GM12872 (cell line): ENCODE data around the gene EPC1.

Experiments
- TF ChIP-seq, protein P1 (sequence below): IDR thresholded peaks from 3 replicates; pipeline ENCODE4 v1.5.1; 2011; ENCODE audit warnings: low read depth, mild to moderate bottlenecking, low read length, moderate library complexity; ENCODE audit not compliant: insufficient read depth

Gene EPC1, protein sequence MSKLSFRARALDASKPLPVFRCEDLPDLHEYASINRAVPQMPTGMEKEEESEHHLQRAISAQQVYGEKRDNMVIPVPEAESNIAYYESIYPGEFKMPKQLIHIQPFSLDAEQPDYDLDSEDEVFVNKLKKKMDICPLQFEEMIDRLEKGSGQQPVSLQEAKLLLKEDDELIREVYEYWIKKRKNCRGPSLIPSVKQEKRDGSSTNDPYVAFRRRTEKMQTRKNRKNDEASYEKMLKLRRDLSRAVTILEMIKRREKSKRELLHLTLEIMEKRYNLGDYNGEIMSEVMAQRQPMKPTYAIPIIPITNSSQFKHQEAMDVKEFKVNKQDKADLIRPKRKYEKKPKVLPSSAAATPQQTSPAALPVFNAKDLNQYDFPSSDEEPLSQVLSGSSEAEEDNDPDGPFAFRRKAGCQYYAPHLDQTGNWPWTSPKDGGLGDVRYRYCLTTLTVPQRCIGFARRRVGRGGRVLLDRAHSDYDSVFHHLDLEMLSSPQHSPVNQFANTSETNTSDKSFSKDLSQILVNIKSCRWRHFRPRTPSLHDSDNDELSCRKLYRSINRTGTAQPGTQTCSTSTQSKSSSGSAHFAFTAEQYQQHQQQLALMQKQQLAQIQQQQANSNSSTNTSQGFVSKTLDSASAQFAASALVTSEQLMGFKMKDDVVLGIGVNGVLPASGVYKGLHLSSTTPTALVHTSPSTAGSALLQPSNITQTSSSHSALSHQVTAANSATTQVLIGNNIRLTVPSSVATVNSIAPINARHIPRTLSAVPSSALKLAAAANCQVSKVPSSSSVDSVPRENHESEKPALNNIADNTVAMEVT

DNA sequence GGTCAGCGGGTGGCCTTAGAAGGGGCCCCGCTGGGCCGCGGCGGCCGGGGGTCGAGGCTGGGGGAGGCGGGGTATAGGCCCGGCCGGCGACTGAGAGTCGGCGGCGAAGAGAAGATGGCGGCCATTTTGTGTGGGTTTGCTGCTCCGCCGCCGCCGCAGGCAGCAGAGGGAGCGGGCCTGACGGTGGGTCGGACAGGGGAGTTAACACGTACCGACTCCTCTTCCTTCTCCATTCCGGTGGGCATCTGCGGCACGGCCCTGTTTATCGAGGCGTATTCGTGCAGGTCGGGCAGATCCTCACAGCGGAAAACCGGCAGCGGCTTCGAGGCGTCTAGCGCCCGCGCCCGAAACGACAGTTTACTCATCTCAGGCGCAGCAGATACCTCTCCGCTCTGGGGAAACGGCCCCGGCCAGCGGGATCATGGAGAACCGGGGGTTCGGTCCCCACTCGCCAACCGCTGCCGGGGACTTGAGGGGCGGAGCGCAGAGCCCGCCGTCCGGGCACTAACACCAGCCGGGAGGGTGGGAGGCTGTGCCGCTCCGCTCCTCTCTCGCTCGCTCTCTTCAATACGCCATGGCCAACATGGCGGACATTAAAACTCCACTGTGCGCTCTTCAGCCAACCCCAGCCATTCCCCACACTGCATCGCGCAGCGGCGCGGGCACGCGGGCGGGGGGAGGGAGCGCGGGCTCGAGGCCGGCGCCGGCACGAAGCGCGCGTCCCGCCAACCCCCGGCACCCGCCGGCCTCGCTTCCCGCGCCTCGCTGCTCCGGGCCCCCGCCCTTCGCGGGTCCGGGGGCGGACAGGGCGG is at the start of gene EPC1:
Gene EPC1, minus strand, starts transcription at position 608 of the 812 bp plus-strand sequence. Its CDS starts 243 bp downstream, at position 365.
- TF ChIP-seq, protein P1, sequence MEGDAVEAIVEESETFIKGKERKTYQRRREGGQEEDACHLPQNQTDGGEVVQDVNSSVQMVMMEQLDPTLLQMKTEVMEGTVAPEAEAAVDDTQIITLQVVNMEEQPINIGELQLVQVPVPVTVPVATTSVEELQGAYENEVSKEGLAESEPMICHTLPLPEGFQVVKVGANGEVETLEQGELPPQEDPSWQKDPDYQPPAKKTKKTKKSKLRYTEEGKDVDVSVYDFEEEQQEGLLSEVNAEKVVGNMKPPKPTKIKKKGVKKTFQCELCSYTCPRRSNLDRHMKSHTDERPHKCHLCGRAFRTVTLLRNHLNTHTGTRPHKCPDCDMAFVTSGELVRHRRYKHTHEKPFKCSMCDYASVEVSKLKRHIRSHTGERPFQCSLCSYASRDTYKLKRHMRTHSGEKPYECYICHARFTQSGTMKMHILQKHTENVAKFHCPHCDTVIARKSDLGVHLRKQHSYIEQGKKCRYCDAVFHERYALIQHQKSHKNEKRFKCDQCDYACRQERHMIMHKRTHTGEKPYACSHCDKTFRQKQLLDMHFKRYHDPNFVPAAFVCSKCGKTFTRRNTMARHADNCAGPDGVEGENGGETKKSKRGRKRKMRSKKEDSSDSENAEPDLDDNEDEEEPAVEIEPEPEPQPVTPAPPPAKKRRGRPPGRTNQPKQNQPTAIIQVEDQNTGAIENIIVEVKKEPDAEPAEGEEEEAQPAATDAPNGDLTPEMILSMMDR, result no peak

DNA sequence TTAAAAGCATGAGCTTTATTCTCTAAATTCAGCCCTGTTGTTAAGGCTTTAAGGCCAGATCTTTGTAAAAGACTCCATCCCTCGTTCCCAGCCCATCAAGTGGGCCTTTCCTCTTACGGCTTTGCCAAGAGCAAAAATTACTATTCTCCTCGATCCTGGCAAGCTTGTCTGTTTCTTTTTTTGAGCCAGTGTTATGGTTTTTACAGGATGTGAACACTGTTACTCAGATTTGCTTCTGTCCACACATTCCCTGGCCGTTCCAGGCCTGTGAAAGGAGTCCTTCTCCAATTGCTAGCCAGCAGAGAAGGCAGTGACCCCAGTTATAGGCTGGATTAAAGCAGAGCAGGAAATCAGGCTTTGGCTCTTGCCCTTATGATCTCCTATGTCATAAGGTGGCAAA is 47.0 kb upstream of the EPC1 start:
- TF ChIP-seq, protein P1, result no peak

DNA sequence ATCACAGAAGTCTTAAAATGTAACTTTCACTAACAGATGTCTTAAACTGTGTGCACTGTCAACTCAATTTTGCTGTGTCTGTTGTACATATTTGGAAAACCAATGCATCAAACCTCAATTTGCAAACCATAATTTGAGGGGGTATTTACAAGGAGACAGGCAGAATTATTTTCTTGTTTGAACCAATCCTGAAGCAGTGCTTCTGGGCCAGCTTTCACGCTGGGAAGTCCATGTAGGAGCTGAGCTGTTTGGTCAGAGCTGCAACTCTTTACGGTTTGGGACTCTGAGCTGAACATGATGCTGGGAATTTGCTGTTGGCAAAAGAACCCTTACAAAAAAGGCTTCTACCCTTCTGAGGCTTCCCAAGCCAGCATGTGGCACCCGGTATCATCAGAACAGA is 43.2 kb upstream of the EPC1 start:
- TF ChIP-seq, protein P1, result no peak

DNA sequence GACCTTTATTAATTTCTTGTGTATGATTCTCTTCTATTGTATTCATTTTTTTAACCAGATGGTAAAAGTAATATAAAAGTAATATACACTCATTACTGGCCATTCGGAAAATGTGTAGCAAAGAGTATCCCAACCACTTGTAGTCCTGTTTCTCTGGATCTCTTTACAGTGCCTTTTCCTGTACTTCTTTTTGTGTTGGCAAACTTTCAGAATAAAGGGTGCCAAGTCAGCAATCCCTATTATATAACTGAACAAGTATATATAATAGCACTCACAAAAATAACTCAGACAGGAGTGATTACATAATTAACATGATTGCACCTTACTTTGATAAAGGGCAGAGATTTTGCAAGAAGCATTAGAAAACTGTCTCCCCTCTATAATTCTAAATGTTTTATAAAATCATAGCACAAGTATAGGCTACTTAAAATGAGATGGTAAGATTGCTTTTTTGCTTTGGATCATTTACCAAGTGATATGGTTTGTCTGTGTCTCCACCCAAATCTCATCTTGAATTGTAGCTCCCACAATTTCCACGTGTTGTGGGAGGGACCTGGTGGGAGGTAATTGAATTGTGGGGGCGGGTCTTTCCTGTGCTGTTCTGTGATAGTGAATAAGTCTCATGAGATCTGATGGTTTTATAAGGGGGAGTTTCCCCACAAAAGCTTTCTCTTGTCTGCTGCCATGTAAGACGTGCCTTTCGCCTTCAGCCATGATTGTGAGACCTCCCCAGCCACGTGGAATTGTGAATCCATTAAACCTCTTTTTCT is 41.5 kb upstream of the EPC1 start:
- TF ChIP-seq, protein P1, result no peak

DNA sequence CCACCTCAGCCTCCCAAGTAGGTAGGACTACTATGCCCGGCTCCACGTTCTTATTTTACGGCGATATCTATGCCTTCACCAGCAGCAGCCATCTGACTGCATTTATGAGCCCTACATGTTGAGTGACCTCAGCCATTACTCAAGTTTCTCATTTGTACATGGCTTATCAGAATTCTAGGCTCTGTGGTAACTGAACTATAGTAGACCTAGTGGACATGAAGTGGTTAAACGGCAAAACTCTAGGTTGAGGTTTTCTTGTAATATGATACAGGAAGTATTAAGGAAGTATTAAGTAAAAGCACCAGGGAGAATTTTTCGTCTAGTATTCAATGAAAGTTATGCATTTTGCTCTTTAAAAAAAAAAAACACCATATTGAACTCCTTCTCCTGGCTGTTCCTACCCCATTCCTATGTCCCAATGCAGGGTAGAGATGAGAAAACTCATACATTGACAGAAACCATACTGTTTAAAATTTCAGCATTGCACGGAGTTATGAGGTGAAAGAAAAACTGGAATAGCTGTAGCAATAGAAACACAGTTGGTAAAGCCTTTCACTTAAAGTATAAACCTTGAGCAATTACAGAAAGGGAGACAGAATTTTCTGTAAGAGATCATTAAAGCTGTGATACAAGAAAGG is 39.8 kb upstream of the EPC1 start:
- TF ChIP-seq, protein P1, result no peak

DNA sequence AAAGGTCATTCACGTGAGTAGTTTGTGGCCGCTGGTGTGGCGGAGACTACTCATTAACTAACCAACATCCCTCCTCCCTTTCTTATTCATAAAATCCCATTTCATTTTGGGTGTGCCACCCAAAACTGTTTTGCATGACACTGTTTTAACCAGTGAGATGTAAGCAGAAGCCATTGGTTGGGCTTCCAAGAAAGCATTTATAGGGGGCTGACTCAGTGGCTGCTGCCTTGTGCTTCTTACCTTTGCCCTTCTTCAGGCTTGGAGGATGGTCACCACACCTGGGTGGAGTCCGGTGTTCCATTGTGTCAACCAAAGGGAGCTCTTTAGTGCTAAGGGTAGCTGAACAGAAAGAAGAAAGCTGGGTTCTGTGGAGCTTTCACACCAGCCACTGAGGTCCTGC is 37.2 kb upstream of the EPC1 start:
- TF ChIP-seq, protein P1, result no peak
